Karpas-422 (cell line): Measurements from ENCODE around the gene KLF7. TPM values are rescaled to one million over a fixed set of nuclear protein-coding genes. Genes with fewer than 3 reads are reported as not detected.

ENCODE experiments used
- DNase-seq: peaks from one replicate; pipeline ENCODE4 v3.0.0-alpha.2; 2015
- H2AFZ ChIP-seq: fragments of 200-600 bp; sonication (generic); 2 replicates; pipeline ENCODE4 v1.6.1; 2014; ENCODE audit warnings: antibody characterized with exemption, low read length, mixed read lengths
- H3K27ac ChIP-seq: fragments of 200-600 bp; sonication (generic); 2 replicates; pipeline ENCODE4 v1.5.1; 2014; ENCODE audit warnings: mild to moderate bottlenecking, low read length, moderate library complexity
- H3K27me3 ChIP-seq: fragments of 200-600 bp; sonication (generic); 2 replicates; pipeline ENCODE4 v1.6.1; 2014; ENCODE audit warnings: low read length, mixed read lengths
- H3K36me3 ChIP-seq: fragments of 200-600 bp; sonication (generic); 2 replicates; pipeline ENCODE4 v1.6.1; 2014; ENCODE audit warnings: low read length, mixed read lengths; ENCODE audit not compliant: insufficient read depth
- H3K4me1 ChIP-seq: fragments of 200-600 bp; sonication (generic); 2 replicates; pipeline ENCODE4 v1.6.1; 2014; ENCODE audit warnings: mild to moderate bottlenecking, low read length, mixed read lengths
- H3K4me2 ChIP-seq: fragments of 200-600 bp; sonication (generic); 2 replicates; pipeline ENCODE4 v1.6.1; 2014; ENCODE audit warnings: low read length, low read depth, mild to moderate bottlenecking; ENCODE audit not compliant: poor library complexity, severe bottlenecking
- H3K4me3 ChIP-seq: fragments of 200-600 bp; sonication (generic); 2 replicates; pipeline ENCODE4 v1.5.1; 2014; ENCODE audit warnings: mild to moderate bottlenecking, antibody characterized with exemption, low read length, mixed read lengths
- H3K79me2 ChIP-seq: fragments of 200-600 bp; sonication (generic); 2 replicates; pipeline ENCODE4 v1.6.1; 2014; ENCODE audit warnings: mild to moderate bottlenecking, low read length, mixed read lengths
- H3K9ac ChIP-seq: fragments of 200-600 bp; sonication (generic); 2 replicates; pipeline ENCODE4 v1.6.0; 2014; ENCODE audit warnings: low read length
- H3K9me2 ChIP-seq: fragments of 200-600 bp; sonication (generic), shearing (Covaris generic); replicated peaks from 2 replicates; pipeline ENCODE4 v1.6.0; 2014; ENCODE audit warnings: mild to moderate bottlenecking, low read length, moderate library complexity; ENCODE audit not compliant: insufficient read depth
- H3K9me3 ChIP-seq: fragments of 300-700, 200-600 bp; sonication (generic); 2 replicates; pipeline ENCODE4 v1.6.1; 2014; ENCODE audit warnings: low read length, mixed read lengths
- H4K20me1 ChIP-seq: fragments of 200-600 bp; sonication (generic); 2 replicates; pipeline ENCODE4 v1.6.1; 2014; ENCODE audit warnings: mild to moderate bottlenecking, antibody characterized with exemption, low read length, low read depth; ENCODE audit not compliant: insufficient read depth
- total RNA-seq: library from RNA; depleted of rRNA; stranded (reverse); fragments of >200 nt; shearing (Covaris generic); gene quantifications from 2 replicates; pipeline ENCODE4 v1.2.3, GENCODE V29; 2014; ENCODE audit warnings: low replicate concordance

The KLF7 gene
- total RNA-seq, 1 experiment from 2014 or later = 8.8 TPM

DNA sequence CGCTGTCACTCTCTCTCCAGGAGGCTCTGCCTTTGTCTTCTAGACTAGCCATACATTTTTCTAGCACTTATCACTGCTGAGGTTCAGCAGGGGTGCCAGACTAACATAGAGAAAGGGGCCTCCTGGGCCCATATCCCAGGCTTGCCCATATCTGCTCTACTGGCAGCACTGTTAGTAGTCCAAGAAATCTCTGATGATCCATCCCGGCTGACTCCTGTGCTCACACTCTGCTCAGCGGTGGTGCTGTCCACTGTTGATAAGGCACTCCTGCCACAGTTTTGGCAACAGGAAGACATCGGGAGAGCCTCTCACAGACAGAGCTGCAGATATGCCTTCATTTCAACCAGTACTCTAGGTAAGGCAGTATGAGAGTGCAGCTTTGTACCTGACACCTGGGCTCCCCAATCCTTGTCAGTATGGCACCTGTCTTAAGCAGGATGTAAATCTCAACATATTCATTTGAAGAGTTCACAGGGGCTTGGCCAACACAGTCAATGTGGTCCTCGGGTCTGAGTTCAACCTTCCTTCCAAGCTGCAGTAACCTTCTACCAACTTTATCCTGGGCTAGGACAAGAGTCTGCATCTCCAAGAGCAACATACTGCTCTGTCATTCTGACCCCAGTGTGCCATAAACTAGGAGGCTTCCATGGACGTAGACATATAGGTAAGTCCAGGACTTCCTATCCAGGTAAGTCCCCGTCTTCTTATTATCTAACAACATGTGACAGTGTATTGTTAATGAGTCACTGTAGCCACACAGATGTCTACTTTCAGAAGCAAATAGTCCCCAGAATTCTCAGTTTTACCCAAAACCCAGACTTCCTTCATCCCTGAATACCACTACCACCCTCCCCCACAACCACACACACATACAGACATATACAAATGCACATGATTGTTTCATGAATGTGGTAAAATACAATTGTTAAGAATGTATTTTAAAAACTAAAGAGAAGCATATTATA is 16.2 kb downstream of the KLF7 start:
- H3K4me1 ChIP-seq = peaks cover 8% of the 10 kb centered on the region

DNA sequence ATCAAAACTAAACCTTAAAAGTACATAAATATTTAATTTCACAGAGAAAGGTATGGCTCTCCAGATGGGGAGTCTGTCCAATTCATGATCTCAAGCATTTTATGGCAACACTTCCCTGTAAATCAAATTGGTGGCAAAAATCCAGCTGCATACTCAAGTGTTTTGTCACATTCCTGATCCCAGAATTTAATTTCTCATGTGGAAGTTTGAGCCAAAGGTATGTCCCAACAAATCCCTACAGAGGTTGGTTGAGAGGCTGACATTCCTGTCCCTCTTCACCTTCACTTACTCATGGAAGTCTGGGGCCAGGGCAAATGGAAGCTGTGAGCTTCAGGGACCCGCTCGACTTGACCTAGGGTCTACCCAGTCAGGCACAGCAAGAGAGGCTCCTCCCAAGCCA is 17.7 kb downstream of the KLF7 start:
- Histone ChIP-seq H3K9ac (no peak overlapping the region), H2AFZ (no peak overlapping the region), H3K79me2 (no peaks in the 10 kb centered on the region), H3K9me3 (no peaks in the 10 kb centered on the region), H4K20me1 (peaks cover 17% of the 10 kb centered on the region; the same call in 1 of the 2 replicates), H3K4me1 (peaks cover 5% of the 10 kb centered on the region), H3K27ac (no peak overlapping the region), H3K9me2 (no peaks in the 10 kb centered on the region), H3K36me3 (no peaks in the 10 kb centered on the region), H3K4me3 (no peak overlapping the region), H3K4me2 (no peak overlapping the region), H3K27me3 (no peaks in the 10 kb centered on the region)
- no peak for DNase-seq

More for the DNA sequence above, 16.2 kb downstream of the KLF7 start:
- Histone ChIP-seq H3K4me2 (no peak overlapping the region), H4K20me1 (peaks cover 11% of the 10 kb centered on the region; the same call in 1 of the 2 replicates), H3K9me2 (no peaks in the 10 kb centered on the region), H3K27me3 (no peaks in the 10 kb centered on the region), H3K27ac (no peak overlapping the region), H3K9me3 (no peaks in the 10 kb centered on the region), H2AFZ (no peak overlapping the region), H3K4me3 (no peak overlapping the region), H3K36me3 (no peaks in the 10 kb centered on the region), H3K9ac (no peak overlapping the region), H3K79me2 (no peaks in the 10 kb centered on the region)
- no peak for DNase-seq

DNA sequence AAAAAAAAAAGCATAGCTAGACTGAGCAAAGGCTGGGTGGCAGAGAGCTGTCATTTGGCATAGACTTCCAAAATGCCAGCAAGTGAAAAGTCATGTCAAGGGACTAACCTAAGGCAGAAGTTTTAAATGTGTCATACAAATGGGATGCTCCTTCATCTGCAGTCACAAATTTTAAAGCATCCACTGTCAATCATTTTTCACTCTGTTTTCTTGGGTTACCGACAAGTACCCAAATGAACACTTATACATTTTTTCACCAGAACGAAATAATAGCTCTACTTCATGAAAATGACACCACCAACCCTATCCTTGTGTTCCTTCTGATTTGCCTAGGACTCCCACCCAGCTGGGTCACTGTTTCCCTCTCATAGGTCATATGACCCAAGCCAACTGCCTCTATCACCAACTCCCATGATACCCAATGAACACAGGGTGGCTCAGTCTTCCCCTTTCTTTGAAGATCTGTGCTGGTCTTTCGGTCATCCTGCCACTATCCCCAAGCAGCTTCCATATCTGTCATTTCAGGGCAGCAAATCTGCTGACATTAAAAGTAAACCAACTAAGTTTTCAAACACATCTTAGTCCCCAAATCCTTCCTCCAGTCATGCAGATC is 21.5 kb downstream of the KLF7 start:
- Histone ChIP-seq H3K9me2 (no peaks in the 10 kb centered on the region), H3K27me3 (no peaks in the 10 kb centered on the region), H3K9me3 (no peaks in the 10 kb centered on the region), H3K4me3 (no peak overlapping the region), H3K4me2 (no peak overlapping the region), H3K27ac (no peak overlapping the region), H3K4me1 (peaks cover 5% of the 10 kb centered on the region), H3K79me2 (no peaks in the 10 kb centered on the region), H4K20me1 (peaks cover 21% of the 10 kb centered on the region; the same call in 1 of the 2 replicates), H3K9ac (no peak overlapping the region), H2AFZ (no peak overlapping the region), H3K36me3 (no peaks in the 10 kb centered on the region)
- no peak for DNase-seq

DNA sequence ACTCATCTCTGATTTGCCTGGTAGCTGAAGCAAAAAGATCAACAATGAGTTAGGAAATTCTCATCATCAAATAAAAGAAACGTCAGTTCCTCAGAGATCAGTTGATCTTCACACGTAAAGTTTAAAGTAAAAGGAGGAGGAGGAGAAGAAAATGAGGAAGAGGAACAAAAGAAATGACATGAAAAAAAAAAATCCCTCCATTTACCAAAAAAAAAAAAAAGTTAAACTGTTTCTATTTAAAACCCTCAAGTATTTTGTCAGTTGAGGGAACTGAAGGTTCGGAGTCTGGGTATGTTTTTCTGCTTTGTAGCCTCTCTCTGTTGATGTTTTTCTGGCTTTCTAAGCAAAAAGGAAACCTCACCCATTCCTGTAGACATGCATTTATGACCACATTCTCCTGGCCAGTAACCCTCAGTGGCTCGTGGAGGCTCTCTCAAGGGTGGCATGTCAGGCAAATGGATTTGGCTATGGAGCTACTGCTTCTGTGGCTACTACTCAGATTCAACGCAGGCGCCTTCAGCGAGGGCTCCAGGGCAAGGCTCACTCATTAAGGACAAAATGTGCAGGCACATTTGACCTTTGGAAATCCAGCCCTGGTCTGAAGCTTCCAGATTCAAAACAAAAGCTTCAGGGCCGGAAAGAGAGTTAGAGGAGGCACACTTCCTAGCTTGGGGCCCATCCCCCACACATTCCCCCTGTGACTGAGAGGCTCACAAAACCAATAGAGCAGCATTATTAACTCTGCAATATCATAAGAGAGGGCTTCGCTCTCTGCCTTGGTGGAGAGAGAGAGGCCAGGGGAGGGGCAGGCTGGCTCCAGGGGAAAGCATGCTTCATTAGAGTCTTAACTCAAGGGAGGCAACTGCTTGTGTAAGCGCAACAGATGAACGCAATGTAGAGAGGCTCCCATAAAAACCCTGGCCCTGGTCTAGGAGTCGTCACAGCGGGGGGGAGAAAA is 22.3 kb downstream of the KLF7 start:
- no peak overlapping the region for H3K4me2 ChIP-seq

DNA sequence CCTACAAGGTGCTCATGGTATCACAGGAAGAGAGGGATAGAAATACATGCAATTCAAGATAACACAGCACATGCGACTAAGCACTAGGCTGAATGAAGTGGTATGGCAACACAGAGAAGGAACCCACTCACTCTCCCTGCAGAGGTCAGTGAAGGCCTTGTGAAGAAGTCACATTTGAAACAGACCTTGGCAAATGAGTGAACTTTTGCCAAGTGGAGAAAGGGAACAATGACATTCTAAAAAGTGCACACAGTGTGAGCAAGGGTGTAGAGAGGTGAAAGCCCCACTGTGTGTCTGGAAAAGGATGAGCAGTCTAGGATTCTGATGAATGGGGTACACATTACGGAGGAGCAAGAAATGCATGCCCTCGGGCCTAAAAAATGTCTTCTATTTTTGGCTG is 23.3 kb downstream of the KLF7 start:
- Histone ChIP-seq H3K9ac (no peak overlapping the region), H3K27ac (no peak overlapping the region), H4K20me1 (peaks cover 23% of the 10 kb centered on the region; the same call in 1 of the 2 replicates), H2AFZ (no peak overlapping the region), H3K4me1 (peaks cover 12% of the 10 kb centered on the region), H3K4me2 (no peak overlapping the region), H3K79me2 (no peaks in the 10 kb centered on the region), H3K9me3 (no peaks in the 10 kb centered on the region), H3K4me3 (no peak overlapping the region), H3K9me2 (no peaks in the 10 kb centered on the region), H3K27me3 (no peaks in the 10 kb centered on the region), H3K36me3 (no peaks in the 10 kb centered on the region)
- peak; percentile 59 for DNase-seq

More for the DNA sequence above, 22.3 kb downstream of the KLF7 start:
- Histone ChIP-seq H2AFZ (no peak overlapping the region), H3K27me3 (no peaks in the 10 kb centered on the region), H3K36me3 (no peaks in the 10 kb centered on the region), H3K9me2 (no peaks in the 10 kb centered on the region), H3K79me2 (no peaks in the 10 kb centered on the region), H3K4me3 (no peak overlapping the region), H3K27ac (no peak overlapping the region), H3K4me1 (peaks cover 5% of the 10 kb centered on the region), H4K20me1 (peaks cover 20% of the 10 kb centered on the region; the same call in 1 of the 2 replicates), H3K9me3 (no peaks in the 10 kb centered on the region), H3K9ac (no peak overlapping the region)
- no peak for DNase-seq

DNA sequence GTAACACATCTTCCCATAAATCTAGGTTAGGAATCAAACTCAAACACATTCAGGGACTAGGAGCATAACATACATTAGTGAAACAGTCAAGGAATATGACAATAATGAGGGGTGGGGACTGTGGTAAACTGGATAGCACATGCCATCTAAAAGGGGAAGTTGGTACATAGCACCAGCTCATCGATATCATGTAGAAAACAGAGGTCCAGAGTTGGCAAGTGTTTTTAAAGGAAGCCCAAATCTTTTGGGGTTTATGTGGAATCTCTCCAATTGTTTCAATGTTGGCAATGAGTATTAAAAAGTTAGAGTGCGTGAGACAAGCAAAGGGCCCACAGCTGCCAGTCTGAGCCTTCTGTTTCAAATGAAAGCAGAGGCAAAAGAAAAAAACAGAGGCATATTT is 24.4 kb downstream of the KLF7 start:
- Histone ChIP-seq H3K9ac (no peak overlapping the region), H3K9me2 (no peaks in the 10 kb centered on the region), H3K4me2 (no peak overlapping the region), H3K27me3 (no peaks in the 10 kb centered on the region), H3K9me3 (no peaks in the 10 kb centered on the region), H3K4me3 (no peak overlapping the region), H3K79me2 (no peaks in the 10 kb centered on the region), H3K27ac (no peak overlapping the region), H4K20me1 (peaks cover 21% of the 10 kb centered on the region; the same call in 1 of the 2 replicates), H3K4me1 (peaks cover 12% of the 10 kb centered on the region), H2AFZ (no peak overlapping the region), H3K36me3 (no peaks in the 10 kb centered on the region)
- DNase-seq = no peak

DNA sequence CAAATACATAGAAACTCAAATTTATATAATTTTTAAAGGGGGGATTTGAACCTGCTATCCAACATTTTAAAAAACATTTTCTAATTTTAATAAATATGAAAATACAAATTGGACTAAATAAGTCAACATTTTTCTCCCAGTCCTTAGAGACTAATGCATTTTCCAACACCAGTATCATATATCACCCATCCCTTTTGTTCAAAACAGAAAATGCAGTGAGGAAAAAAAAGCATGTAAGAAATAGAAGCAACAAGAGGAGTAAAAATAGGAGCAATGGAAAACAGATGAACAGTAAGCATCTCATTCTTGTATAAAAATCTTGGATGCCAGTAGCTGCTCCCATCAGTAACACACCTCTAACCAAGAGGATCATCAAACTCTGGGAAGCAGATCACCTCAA is 25.5 kb downstream of the KLF7 start:
- Histone ChIP-seq H3K27me3 (no peaks in the 10 kb centered on the region), H4K20me1 (peaks cover 23% of the 10 kb centered on the region; the same call in 1 of the 2 replicates), H3K4me1 (peaks cover 12% of the 10 kb centered on the region), H3K4me3 (no peak overlapping the region), H2AFZ (no peak overlapping the region), H3K9me3 (no peaks in the 10 kb centered on the region), H3K27ac (no peak overlapping the region), H3K4me2 (no peak overlapping the region), H3K9ac (no peak overlapping the region), H3K9me2 (no peaks in the 10 kb centered on the region), H3K36me3 (no peaks in the 10 kb centered on the region), H3K79me2 (no peaks in the 10 kb centered on the region)
- DNase-seq = no peak
